ENCODE results near the gene MALRD1. TPM values are rescaled to one million over a fixed set of nuclear protein-coding genes. Genes with fewer than 3 reads are reported as not detected.
A peak's percentile ranks its signal among the peaks of the same experiment; 100 is the strongest.

Gene MALRD1
- total and polyA plus RNA-seq, 4 donors = 1.4 to 7.5 (median 3.3) TPM

DNA sequence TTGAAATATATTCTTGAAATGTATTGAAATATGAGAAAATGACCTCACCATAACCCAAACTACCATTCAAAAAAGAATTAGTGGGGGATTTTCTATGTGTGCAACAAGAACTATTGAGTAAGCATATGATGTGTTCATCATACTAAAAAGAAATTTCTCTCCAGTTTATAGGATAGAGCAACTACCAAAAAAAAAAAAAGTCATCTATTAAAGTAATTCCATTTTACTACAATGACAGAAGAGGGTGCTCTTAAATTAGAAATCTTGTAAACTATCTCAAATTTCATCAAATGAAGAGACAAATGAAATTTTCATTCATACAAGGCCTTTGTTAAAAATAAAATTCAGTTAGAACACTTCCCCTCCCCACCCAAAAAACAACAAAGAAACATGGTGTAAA lies 572.2 kb downstream of the MALRD1 start:
- no peak overlapping the region for H3K4me3 ChIP-seq (ENCODE audit: low read depth, low read length)
- DNase-seq (ENCODE audit: low read depth in 4 of 6, low spot score in 6 of 6) = no peak
- no peaks in the 10 kb centered on the region for H3K9me3 ChIP-seq (ENCODE audit: control insufficient read depth, insufficient read depth, low read length)
- no peak overlapping the region for H3K27ac ChIP-seq (ENCODE audit: low read depth, low read length)
- no peaks in the 10 kb centered on the region for H3K27me3 ChIP-seq (ENCODE audit: control insufficient read depth, insufficient read depth, low read length)
- H3K4me1 ChIP-seq (ENCODE audit: control insufficient read depth, insufficient read depth, low read length) = no peaks in the 10 kb centered on the region
- H3K36me3 ChIP-seq (ENCODE audit: control insufficient read depth, insufficient read depth, low read length) = no peaks in the 10 kb centered on the region

DNA sequence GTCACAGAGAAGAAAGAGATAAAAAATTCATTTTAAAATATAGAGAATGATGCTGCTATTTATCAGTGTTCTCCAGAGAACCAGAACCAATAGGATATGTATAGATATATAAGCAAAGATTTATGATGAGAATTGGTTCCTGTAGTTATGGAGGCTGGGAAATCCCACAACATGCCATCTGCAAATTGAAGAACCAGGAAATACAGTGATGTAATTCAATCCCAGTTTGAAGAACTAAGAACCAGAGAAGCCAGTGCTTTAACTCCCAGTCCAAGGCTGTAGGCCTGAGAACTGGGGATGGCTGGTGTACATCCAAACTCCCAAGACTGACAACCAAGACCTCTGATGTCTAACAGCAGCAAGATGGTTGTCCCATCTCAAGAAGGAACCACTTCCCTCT lies 574.7 kb downstream of the MALRD1 start:
- Histone ChIP-seq H3K4me1 (ENCODE audit: control insufficient read depth, insufficient read depth, low read length) (no peaks in the 10 kb centered on the region), H3K36me3 (ENCODE audit: control insufficient read depth, insufficient read depth, low read length) (no peaks in the 10 kb centered on the region), H3K27ac (ENCODE audit: low read depth, low read length) (no peak overlapping the region), H3K27me3 (ENCODE audit: control insufficient read depth, insufficient read depth, low read length) (no peaks in the 10 kb centered on the region), H3K4me3 (ENCODE audit: low read depth, low read length) (no peak overlapping the region), H3K9me3 (ENCODE audit: control insufficient read depth, insufficient read depth, low read length) (no peaks in the 10 kb centered on the region)
- no peak for DNase-seq (ENCODE audit: low read depth in 4 of 6, low spot score in 6 of 6)

DNA sequence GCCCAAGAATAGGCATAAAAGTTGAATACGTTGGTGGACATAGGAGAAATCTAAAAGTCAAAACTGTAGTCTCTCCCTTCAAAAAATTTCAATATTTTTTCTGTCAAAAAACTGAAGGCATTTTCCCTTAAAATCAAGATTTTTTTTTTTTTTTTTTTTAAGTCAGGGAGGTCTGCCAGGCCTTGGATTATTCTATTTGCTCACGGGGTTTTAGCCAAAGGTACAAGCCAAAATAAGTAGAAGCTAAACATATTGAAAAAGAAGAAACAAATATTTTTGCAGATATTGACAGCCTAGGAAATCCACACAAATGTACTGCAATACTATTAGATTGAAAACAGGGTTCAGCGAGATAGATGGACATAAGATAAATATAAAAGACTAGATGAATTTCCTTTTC lies 577.6 kb downstream of the MALRD1 start:
- no peak for DNase-seq (ENCODE audit: low read depth in 4 of 6, low spot score in 6 of 6)
- WGBS (ENCODE audit: insufficient coverage) = no CpG with 5 or more reads among the region's 3 CpGs
- no peaks in the 10 kb centered on the region for H3K4me1 ChIP-seq (ENCODE audit: control insufficient read depth, insufficient read depth, low read length)

DNA sequence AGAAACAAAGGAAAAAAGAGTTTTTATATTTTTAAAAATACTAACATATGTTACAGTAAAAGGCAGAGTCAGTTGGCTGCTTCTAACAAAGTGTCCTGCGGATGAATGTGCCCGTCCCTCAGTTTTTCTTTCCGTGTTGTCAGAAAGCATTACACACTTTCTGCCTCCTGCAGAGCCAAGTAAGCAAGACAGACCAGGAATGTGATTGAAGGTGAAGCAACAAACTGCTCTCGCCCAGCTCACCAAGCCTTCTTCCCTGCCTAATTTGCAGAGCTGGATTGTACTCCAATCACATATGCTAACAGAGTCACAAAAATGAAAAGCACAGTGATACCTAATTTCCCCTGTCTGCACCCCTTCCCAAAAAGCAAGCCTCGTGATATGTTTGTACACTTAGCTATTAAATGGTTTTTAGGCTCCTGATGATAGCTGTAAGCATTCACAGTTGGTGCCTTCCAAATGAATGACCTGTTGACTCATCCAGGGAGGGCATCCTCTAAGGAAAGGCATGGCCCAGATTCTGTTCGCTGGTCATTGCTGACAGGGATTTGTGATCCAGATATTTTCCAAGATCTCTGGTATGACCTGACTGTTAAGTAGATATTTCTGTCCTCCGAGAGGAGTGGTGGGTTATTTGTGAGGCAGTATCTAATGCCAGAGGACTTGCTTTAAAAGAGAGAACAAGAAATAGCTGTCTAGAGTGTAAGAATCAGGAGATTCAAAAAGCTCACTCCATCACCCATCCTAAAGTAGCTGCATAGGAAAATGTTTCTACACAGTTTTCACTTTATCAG lies 580.4 kb downstream of the MALRD1 start:
- Histone ChIP-seq H3K27me3 (ENCODE audit: control insufficient read depth, insufficient read depth, low read length) (no peaks in the 10 kb centered on the region), H3K9me3 (ENCODE audit: control insufficient read depth, insufficient read depth, low read length) (no peaks in the 10 kb centered on the region), H3K36me3 (ENCODE audit: control insufficient read depth, insufficient read depth, low read length) (no peaks in the 10 kb centered on the region), H3K27ac (ENCODE audit: low read depth, low read length) (peak overlapping the region; percentile 74), H3K4me1 (ENCODE audit: control insufficient read depth, insufficient read depth, low read length) (no peaks in the 10 kb centered on the region), H3K4me3 (ENCODE audit: low read depth, low read length) (no peak overlapping the region)
- 29% methylated on average over 1 of the region's 7 CpGs for WGBS (ENCODE audit: insufficient coverage)
- peak in 5 of 6 donors; percentile 7 to 64 (median 22) for DNase-seq (ENCODE audit: low read depth in 4 of 6, low spot score in 6 of 6)

More for the DNA sequence above, 577.6 kb downstream of the MALRD1 start:
- no peak overlapping the region for H3K4me3 ChIP-seq (ENCODE audit: low read depth, low read length)
- H3K27ac ChIP-seq (ENCODE audit: low read depth, low read length) = no peak overlapping the region
- no peaks in the 10 kb centered on the region for H3K27me3 ChIP-seq (ENCODE audit: control insufficient read depth, insufficient read depth, low read length)
- H3K36me3 ChIP-seq (ENCODE audit: control insufficient read depth, insufficient read depth, low read length) = no peaks in the 10 kb centered on the region
- no peaks in the 10 kb centered on the region for H3K9me3 ChIP-seq (ENCODE audit: control insufficient read depth, insufficient read depth, low read length)

DNA sequence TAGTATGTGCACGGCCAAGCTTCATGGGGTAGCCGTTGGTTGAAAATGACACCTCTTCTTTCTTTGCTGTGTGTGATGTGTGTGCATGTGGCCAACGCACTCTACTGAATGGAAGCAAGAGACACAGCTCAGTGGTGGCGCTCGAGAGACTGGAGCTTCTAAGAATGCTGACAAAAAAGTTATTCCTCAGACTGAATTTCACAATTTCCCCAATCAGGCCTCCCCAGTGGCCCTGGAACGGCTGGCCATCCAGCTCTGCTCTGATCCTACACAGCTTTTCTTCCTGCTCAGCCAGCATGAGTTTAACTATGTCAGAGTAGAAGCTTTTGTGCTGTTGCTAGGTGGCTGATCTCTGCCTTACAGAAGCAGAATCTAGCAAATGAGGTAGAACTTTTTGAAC lies 581.0 kb downstream of the MALRD1 start:
- Histone ChIP-seq H3K4me1 (ENCODE audit: control insufficient read depth, insufficient read depth, low read length) (no peaks in the 10 kb centered on the region), H3K27me3 (ENCODE audit: control insufficient read depth, insufficient read depth, low read length) (no peaks in the 10 kb centered on the region), H3K27ac (ENCODE audit: low read depth, low read length) (peak overlapping the region; percentile 74), H3K4me3 (ENCODE audit: low read depth, low read length) (no peak overlapping the region), H3K9me3 (ENCODE audit: control insufficient read depth, insufficient read depth, low read length) (no peaks in the 10 kb centered on the region), H3K36me3 (ENCODE audit: control insufficient read depth, insufficient read depth, low read length) (no peaks in the 10 kb centered on the region)
- DNase-seq (ENCODE audit: low read depth in 4 of 6, low spot score in 6 of 6) = peak; percentile 26 to 84 (median 55)
- 36% methylated on average over 2 of the region's 6 CpGs for WGBS (ENCODE audit: insufficient coverage)

DNA sequence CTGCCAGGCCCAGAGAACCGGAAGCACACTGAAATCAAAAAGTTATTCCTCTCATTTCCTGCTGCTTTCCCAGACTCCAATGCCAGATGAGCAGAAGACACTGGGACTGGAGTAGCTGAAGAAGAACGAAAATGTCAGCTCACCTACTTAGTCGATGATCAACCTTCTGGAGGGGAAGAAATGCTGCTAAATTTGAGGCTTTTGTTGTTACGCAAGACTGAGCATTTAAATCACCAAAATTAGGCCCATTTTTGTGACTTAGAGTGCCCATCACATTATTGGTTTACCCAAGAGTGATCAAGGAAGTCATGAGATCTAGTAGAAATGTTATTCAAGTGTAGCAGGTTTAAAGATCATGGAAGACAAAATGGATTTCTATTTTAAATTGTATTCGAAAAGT lies 585.6 kb downstream of the MALRD1 start:
- Histone ChIP-seq H3K4me1 (ENCODE audit: control insufficient read depth, insufficient read depth, low read length) (no peaks in the 10 kb centered on the region), H3K27ac (ENCODE audit: low read depth, low read length) (no peak overlapping the region), H3K9me3 (ENCODE audit: control insufficient read depth, insufficient read depth, low read length) (no peaks in the 10 kb centered on the region), H3K4me3 (ENCODE audit: low read depth, low read length) (no peak overlapping the region), H3K27me3 (ENCODE audit: control insufficient read depth, insufficient read depth, low read length) (no peaks in the 10 kb centered on the region), H3K36me3 (ENCODE audit: control insufficient read depth, insufficient read depth, low read length) (no peaks in the 10 kb centered on the region)
- 100% methylated on average over 2 of the region's 5 CpGs for WGBS (ENCODE audit: insufficient coverage)
- no peak for DNase-seq (ENCODE audit: low read depth in 4 of 6, low spot score in 6 of 6)

DNA sequence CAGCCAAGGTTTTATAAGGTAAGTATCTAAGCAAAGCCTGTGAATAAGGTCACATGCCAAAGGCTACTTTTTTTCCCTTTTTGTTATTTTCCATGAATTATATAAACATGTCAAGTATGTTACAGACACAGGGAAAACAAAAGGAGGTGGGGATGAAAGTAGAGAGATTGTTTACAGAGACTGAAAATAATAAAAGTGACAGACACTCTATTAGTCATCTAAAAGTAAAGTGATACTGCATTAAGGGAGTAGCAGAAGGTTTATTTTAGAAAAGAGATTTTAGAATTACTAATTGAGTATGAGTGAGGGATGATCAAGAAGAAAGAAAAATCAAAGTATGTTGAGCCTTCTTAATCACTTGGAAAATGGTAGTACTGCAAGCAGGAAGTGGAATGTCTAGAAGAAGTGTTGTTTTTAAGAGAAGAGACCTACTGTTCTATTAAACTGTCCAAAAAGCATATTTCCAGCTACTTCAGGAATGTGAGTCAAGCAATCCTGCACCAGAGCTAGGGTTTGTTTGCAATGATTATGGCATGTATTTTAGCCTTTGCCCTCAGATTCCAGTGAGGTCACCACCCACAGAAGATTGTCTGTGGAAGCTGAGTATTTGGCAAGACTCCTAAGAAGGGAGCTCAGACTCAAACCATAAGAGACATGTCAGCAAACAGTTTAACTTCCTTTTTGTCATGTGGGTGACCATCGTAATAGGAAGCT lies 589.7 kb downstream of the MALRD1 start:
- WGBS (ENCODE audit: insufficient coverage) = no CpG with 5 or more reads among the region's 1 CpG
- Histone ChIP-seq H3K4me1 (ENCODE audit: control insufficient read depth, insufficient read depth, low read length) (no peaks in the 10 kb centered on the region), H3K4me3 (ENCODE audit: low read depth, low read length) (peak overlapping the region; percentile 16), H3K36me3 (ENCODE audit: control insufficient read depth, insufficient read depth, low read length) (no peaks in the 10 kb centered on the region), H3K27me3 (ENCODE audit: control insufficient read depth, insufficient read depth, low read length) (no peaks in the 10 kb centered on the region), H3K9me3 (ENCODE audit: control insufficient read depth, insufficient read depth, low read length) (no peaks in the 10 kb centered on the region), H3K27ac (ENCODE audit: low read depth, low read length) (peak overlapping the region; percentile 63)
- peak in 1 of 6 donors; percentile 65 for DNase-seq (ENCODE audit: low read depth in 4 of 6, low spot score in 6 of 6)

DNA sequence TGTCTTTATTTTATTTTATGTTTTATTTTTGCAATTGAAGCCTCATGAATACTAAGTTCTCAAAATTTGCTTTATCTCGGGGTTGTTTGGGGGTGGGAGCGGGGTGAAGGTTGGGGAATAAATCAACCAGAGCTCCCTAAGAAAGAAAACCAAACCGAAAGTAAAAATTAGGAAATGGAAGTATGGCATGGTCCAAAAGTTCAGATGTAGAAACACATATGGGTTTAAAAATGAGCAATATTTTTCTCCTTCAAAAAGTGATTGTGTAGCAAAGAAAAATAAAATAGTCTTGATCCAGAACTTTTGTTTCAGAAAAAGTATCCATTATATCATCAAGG lies 590.3 kb downstream of the MALRD1 start:
- 100% methylated on average over 2 of the region's 3 CpGs for WGBS (ENCODE audit: insufficient coverage)

DNA sequence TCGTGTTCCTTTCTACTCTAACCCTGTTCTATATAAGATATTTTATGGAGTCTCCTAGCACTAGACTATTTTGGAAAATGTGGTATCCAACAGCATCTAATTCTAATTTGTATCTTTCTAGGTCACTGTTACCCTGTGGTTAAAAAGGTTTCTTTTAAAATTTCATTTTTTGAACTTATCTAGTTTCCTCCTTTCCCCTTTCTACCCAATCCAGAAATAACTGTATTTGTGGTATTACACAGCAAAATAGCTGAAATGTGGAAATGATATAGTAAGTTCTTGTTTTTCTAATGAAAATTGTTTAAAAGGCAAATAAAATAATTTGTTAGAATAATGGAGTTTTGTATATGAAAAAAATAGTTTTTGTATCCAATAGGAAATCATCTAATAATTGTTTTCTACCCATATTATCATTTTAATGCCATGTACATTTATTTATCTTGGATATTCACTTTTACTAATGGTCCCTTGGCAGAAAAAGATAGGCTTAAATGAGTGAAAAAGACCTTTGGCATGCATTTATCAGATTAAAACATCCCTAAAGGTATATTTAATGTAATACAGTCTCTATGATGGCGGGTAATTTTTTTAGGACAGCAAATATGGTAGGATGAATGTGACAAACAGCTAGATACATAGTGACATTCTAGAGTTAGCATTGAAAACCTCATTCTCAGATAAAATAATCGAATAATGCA lies 592.1 kb downstream of the MALRD1 start:
- H3K4me3 ChIP-seq (ENCODE audit: low read depth, low read length) = no peak overlapping the region
- no peaks in the 10 kb centered on the region for H3K9me3 ChIP-seq (ENCODE audit: control insufficient read depth, insufficient read depth, low read length)
- H3K4me1 ChIP-seq (ENCODE audit: control insufficient read depth, insufficient read depth, low read length) = no peaks in the 10 kb centered on the region
- H3K36me3 ChIP-seq (ENCODE audit: control insufficient read depth, insufficient read depth, low read length) = no peaks in the 10 kb centered on the region
- H3K27ac ChIP-seq (ENCODE audit: low read depth, low read length) = no peak overlapping the region
- no peak for DNase-seq (ENCODE audit: low read depth in 4 of 6, low spot score in 6 of 6)
- H3K27me3 ChIP-seq (ENCODE audit: control insufficient read depth, insufficient read depth, low read length) = no peaks in the 10 kb centered on the region
- no CpG with 5 or more reads among the region's 3 CpGs for WGBS (ENCODE audit: insufficient coverage)

More for the DNA sequence above, 590.3 kb downstream of the MALRD1 start:
- H3K27ac ChIP-seq (ENCODE audit: low read depth, low read length) = peak overlapping the region; percentile 63
- no peaks in the 10 kb centered on the region for H3K4me1 ChIP-seq (ENCODE audit: control insufficient read depth, insufficient read depth, low read length)
- DNase-seq (ENCODE audit: low read depth in 4 of 6, low spot score in 6 of 6) = no peak
- H3K36me3 ChIP-seq (ENCODE audit: control insufficient read depth, insufficient read depth, low read length) = no peaks in the 10 kb centered on the region
- H3K9me3 ChIP-seq (ENCODE audit: control insufficient read depth, insufficient read depth, low read length) = no peaks in the 10 kb centered on the region
- peak overlapping the region; percentile 16 for H3K4me3 ChIP-seq (ENCODE audit: low read depth, low read length)
- no peaks in the 10 kb centered on the region for H3K27me3 ChIP-seq (ENCODE audit: control insufficient read depth, insufficient read depth, low read length)
